ENCODE results near the gene EHMT1.

EHMT1 gene

DNA sequence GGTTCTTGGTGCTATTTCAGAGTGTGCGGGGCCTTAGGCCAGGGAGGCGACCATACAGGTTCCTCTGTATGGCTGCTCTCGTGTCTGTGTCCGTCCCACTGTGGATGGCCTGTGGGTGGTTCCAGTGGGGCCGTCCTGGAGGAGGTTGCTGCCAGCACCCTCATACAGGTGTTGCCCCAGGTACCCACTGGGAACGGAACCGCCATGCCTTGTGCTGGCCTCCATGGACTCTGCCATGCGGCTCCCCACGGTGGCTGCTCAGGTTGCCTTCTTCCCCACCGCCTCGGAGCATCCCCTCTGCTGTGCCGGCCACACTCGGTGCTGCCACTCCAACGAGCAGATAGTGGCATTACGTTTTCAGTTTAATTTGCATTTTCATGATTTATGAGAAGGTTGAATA lies 129.5 kb downstream of the EHMT1 start:
- no peak for DNase-seq

GRCh38 chr9:137748741-137749140 lies 129.9 kb downstream of the EHMT1 start:
- no peak for DNase-seq

DNA sequence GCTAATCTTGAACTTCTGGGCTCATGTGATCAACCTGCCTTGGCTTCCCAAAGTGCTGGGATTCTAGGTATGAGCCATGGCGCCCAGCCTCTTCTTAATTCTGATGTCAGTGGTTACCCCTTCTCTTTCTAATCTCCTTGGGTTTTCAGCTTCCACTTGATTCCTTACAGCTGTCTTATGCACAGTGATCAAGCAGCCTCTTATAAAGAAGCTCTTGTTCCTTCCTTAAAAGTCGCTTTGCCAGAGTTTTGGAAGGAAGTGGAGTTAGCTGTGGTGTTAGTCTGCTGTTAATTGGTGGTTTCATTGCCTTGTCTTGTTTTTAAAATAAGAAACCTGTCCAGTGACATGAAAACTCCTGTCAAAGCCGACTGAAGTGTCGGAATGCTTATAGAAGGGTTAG lies 130.7 kb downstream of the EHMT1 start:
- DNase-seq = no peak

DNA sequence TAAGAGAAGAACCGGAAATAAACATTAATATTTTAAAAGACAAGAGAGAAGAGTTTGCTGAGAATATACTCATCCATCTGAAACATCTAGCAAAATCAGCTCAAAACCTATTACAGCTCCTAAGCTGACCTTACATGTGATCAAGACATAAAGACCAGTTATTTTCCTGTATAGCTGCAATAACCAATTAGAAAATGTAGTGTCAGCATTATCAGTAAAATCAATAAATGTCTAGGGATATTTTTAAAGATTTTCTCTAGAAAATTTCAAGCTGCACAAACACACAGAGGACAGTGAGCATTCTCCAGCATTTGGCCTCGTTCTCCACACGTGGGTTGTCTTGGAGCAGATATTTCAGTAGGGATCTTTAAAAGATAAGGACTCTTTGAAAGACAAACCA lies 131.2 kb downstream of the EHMT1 start:
- no peak for DNase-seq

DNA sequence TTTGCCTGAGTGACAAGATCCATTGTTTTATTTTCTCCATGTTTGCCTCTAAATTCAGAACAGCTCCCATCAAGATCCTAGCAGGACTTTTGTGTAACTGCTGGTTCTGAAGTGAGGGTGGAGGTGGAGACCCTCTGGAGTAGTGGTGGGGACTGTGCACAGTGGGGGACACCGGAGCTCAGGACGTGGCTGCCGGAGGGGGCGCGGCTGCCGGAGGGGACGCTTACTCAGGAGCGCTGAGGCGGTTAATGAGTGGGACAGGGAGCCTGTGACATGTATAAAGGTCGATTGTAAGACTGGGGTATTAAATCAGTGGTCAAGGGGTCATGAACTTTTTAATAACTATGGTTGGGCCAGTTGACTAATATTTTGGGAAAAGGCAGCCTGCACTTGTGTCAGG lies 131.8 kb downstream of the EHMT1 start:
- no peak for DNase-seq

GRCh38 chr9:137751616-137752015 lies 132.8 kb downstream of the EHMT1 start:
- no peak for DNase-seq

- DNase-seq = no peak
Measured at GRCh38 chr9:137752426-137752825, 133.6 kb downstream of the EHMT1 start.

- no peak for DNase-seq
Measured at GRCh38 chr9:137753192-137753765, 134.5 kb downstream of the EHMT1 start.

- DNase-seq = no peak
Measured at GRCh38 chr9:137755261-137755927, 136.6 kb downstream of the EHMT1 start.

- no peak for DNase-seq
Measured at GRCh38 chr9:137756045-137756744, 137.4 kb downstream of the EHMT1 start.

GRCh38 chr9:137757139-137757538 lies 138.3 kb downstream of the EHMT1 start:
- no peak for DNase-seq

- DNase-seq = no peak
Measured at GRCh38 chr9:137757613-137758029, 138.8 kb downstream of the EHMT1 start.

DNA sequence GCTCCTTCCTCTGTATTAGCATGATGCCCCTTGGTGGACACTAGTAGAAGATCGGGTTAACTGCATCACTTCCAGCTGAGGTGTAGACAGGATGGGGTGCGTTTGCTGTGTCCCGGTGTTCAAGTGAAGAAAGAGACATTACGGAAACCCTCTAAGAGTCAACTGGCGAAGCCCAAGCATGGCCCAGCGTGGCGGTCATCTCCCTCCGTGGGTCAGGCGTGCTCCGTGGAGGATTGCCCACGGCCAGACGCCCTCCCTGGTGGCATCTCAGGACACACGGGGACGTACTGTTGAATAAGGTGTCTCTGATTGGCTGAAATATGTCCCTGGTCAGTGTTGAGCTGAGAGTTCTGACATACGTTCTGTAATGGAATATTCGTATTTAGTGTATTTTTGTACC lies 139.3 kb downstream of the EHMT1 start:
- DNase-seq = no peak

DNA sequence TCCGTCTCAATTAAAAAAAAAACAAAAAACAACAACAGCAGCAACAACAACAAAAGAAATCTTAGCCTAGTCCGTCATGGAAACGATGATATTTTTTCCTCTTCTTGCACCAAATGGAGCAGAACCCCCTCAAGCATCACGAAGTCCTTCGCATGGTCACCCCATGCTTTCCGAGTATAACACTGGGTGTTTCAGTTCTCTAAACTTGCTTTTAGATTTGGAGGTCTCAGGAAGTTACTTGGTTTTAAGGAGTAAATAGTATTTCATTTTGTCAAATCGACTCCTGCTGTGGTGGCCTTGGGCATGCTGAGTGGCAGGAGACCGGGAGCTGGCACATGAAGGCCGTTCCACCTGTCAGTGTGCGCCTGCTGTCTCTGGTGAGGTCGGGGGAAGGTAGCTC lies 140.3 kb downstream of the EHMT1 start:
- no peak for DNase-seq

- no peak for DNase-seq
Measured at GRCh38 chr9:137759649-137760321, 141.0 kb downstream of the EHMT1 start.

DNA sequence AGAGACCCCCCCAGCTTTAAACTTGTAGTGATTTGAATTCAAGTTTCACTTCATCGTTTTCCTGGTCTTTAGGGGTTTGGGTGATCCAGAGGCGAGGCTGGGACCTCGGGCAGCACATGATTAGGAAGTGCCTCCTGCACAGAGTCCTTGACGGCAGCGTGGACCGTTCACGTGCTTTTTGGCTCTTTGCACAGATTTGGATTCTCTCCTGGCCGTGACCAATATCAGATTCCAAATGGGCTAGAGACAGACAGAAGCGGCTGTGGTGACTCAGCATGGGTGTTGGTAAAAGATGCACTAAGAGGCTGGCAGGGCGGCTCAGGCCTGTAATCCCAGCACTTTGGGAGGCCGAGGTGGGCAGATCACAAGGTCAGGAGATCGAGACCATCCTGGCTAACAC lies 141.6 kb downstream of the EHMT1 start:
- DNase-seq = no peak

DNA sequence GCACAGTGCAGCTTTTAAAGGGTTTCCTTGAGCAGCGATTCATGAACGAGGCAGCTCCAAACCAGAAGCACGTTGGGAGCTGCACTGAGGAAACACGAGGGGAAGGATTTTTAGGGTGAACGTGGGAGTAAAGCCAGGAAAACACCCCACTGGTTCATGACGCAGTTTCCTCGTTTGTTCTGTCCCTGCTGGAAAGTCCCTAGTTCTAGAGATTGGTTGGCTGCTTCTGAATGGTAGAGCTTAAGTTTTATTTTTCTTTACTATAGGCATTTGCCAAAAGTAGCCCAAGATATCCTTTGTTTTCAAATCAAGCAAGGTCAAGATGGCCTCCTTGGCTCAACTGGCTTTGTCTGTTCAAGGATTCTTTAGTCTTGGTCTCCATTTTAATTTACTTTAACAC lies 142.2 kb downstream of the EHMT1 start:
- no peak for DNase-seq

GRCh38 chr9:137761793-137762192 lies 143.0 kb downstream of the EHMT1 start:
- DNase-seq = no peak

DNA sequence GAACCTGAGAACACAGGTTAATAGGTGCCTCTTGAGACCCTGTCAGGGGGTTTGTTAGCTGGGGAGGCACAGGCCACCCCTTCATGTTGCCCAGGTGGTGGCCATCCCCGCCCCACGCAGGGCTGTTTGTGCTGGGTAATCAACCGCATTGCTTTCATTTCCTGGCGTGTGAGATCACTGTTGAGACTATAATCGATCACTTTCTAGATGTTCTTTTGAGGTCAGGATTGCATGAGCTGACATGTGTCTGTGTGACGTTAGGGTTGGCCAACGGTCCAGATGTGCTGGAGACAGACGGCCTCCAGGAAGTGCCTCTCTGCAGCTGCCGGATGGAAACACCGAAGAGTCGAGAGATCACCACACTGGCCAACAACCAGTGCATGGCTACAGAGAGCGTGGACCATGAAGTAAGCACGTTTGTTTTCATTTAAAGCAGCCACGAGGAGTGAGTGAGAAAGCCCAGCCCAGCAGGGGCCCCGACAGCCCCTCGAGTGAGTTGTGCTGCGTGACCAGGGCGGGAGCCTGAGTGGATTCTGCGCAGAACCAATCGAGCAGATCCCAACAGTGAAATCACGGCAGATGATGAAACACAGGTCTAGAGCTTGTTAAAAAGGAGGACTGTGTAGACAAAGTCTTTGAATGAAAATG lies 143.7 kb downstream of the EHMT1 start:
- no peak for DNase-seq

DNA sequence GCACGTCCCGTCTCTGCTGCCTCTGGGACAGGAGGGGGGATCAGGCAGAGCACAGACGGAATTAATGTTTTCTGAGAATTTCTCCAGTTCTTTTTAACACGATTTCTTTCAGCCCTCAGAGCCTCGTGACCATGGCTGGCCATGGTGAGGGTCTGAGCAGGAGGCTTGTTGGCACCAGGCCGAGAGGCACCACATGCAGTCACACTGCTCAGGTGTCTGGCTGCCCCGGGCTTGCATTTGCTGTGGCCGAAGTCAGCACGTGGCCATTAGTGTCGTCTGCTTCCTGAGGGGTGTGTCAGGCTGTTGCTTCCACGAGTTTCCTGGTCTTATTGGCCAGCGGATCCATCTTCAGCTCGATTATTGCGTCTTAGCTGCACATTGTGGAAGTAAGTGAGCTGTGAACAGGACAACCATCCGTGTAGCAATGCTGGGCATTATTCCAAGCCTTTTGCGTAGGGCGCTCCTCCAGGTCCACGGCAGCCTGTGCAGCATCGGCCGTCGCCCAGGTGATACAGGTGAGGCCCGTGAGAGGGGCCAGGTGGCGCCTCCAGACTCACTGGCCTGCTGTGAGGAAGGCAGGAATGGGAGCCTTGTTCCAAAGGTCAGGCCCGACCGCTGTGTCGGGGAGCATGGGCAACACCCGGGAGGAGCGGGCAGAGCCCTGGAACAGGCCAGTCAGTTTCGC lies 144.6 kb downstream of the EHMT1 start:
- no peak for DNase-seq

DNA sequence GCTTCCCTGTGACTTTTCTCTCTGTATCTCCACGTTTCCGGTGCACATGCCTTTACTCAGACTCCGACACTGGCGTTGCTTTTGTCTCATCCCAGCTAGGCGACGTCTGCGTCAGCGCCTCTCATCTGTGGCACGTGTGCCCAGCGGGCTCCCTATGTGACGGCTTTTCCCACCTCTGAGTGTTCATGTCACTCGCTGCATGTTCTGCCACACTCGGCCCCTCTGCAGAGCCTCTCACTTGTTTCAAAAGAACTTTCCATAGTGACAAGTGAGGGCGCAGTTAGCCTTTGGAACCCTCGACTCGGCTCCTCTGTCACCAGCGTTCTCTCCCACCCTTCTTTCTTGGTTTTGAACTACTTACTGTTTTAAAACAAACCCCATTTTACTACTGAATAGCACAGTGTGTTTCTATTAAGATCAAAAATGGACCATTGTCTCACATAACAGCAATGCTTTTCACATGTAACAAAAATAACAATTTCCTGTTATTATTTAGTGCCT lies 145.4 kb downstream of the EHMT1 start:
- DNase-seq = no peak

GRCh38 chr9:137764981-137765380 lies 146.2 kb downstream of the EHMT1 start:
- no peak for DNase-seq

DNA sequence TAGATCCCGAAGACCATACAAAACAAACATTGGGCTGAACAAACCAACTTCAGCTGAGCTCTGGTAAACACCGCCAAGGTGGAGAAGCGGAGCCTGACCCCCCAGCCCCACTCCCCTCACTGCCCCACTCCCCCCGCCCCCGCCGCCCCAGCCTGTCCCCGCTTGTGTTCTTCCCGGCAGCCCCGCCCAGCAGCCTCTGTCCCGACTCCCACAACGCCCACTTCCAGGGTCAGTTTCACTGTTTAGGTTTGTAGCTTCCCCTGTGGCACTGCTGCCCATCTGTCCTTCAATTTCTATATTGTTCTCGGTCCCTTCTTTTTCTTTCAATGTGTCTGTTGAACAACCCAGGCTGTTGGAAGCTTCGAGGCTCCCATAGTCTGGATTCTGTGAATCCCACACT lies 146.7 kb downstream of the EHMT1 start:
- no peak for DNase-seq
